ENCODE data around the gene CELSR1. TPM values are rescaled to one million over a fixed set of nuclear protein-coding genes. Genes with fewer than 3 reads are reported as not detected.

Gene CELSR1
- total and polyA plus RNA-seq, 7 donors = 0.23 to 5.0 (median 0.82) TPM

- no peaks in the 10 kb centered on the region for H3K36me3 ChIP-seq
These were observed 159.6 kb downstream of the CELSR1 start for GRCh38 chr22:46377525-46378425.

GRCh38 chr22:46376908-46377524, 160.4 kb downstream of the CELSR1 start:
- no peak overlapping the region for H3K27ac ChIP-seq
- intact Hi-C loops (cut with DNase I) = no loop called here
- no peaks in the 10 kb centered on the region for H3K36me3 ChIP-seq
- 85 to 92% methylated on average over 19 of the region's 19 CpGs for WGBS, 2 donors
- no peak for DNase-seq
- peaks cover 0 to 4% (median 0%) of the 10 kb centered on the region in 3 donors for H3K27me3 ChIP-seq
- H3K9me3 ChIP-seq = no peaks in the 10 kb centered on the region
- H3K4me3 ChIP-seq = no peak overlapping the region
- no peak for TF ChIP-seq POLR2A (IDR thresholded peaks at IDR 0.05)
- H3K4me1 ChIP-seq = no peaks in the 10 kb centered on the region

More at GRCh38 chr22:46377525-46378425, 159.6 kb downstream of the CELSR1 start:
- H3K4me1 ChIP-seq = no peaks in the 10 kb centered on the region
- peaks cover 0 to 4% (median 0%) of the 10 kb centered on the region in 3 donors for H3K27me3 ChIP-seq
- H3K9me3 ChIP-seq = no peaks in the 10 kb centered on the region
- DNase-seq = no peak
- intact Hi-C loops (cut with DNase I) = no loop called here
- no peak for TF ChIP-seq POLR2AphosphoS5 (IDR thresholded peaks at IDR 0.05)
- H3K27ac ChIP-seq = no peak overlapping the region
- no peak overlapping the region for H3K4me3 ChIP-seq
- 22 to 66% methylated on average over 27 of the region's 27 CpGs for WGBS, 2 donors

GRCh38 chr22:46376111-46376510, 161.3 kb downstream of the CELSR1 start:
- no peaks in the 10 kb centered on the region for H3K36me3 ChIP-seq
- H3K9me3 ChIP-seq = no peaks in the 10 kb centered on the region
- intact Hi-C loops (cut with DNase I) = no loop called here
- WGBS, 2 donors = 94 to 97% methylated on average over 3 of the region's 3 CpGs
- no peak overlapping the region for H3K27ac ChIP-seq
- no peaks in the 10 kb centered on the region for H3K4me1 ChIP-seq
- TF ChIP-seq EP300 (IDR thresholded peaks at IDR 0.05) = no peak
- no peak for TF ChIP-seq CTCF (IDR thresholded peaks at IDR 0.05)
- TF ChIP-seq POLR2A (IDR thresholded peaks at IDR 0.05) = no peak
- TF ChIP-seq POLR2AphosphoS5 (IDR thresholded peaks at IDR 0.05) = no peak
- H3K27me3 ChIP-seq = peaks cover 0 to 4% (median 0%) of the 10 kb centered on the region in 3 donors
- no peak overlapping the region for H3K4me3 ChIP-seq
- no peak for DNase-seq

DNA sequence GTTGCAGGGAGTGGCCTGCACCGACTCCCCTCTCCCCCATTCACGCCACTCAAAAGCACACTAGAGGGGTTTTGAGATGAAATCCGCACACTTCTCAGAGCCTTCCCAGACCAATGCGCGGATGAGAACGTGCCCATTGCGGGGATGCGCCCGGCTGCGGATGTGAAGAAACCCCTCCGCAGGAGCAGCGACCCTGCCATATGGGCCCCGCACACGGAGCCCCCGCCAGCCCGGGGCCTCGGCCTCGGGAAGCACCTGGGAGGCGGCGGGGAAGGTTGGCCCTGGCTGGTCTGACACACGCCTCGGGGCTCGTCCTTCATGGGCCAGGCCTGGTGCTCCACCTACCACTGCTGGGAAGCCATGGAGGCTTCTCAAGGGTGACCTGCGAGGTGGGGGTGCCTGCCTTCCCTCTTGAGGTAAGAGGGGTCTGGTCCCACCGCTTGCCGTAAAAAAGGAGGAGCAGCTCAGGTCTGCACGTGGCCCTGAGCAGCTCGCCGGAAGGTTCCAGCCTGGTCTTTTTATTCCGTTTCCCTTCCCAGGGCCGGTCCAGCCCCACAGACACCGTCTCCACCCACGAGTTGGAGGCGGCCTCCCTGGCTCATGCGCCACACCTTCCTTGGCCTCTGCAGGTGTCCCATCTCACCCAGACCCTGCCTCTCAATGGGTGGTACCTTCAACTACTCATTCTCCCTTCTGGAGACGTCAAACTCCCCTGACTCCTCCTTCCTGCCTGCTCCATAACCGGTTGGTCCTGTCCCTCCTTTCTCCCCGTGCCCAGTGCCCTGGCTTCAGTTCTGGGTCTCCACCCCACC, 162.6 kb downstream of the CELSR1 start:
- peaks cover 0 to 4% (median 0%) of the 10 kb centered on the region in 3 donors for H3K27me3 ChIP-seq
- no peaks in the 10 kb centered on the region for H3K36me3 ChIP-seq
- no peak overlapping the region for H3K4me3 ChIP-seq
- TF ChIP-seq EP300 (IDR thresholded peaks at IDR 0.05) = no peak
- no peak for TF ChIP-seq CTCF (IDR thresholded peaks at IDR 0.05)
- no peak for TF ChIP-seq POLR2A (IDR thresholded peaks at IDR 0.05)
- TF ChIP-seq POLR2AphosphoS5 (IDR thresholded peaks at IDR 0.05) = no peak
- DNase-seq = no peak
- no peak overlapping the region for H3K27ac ChIP-seq
- intact Hi-C loops (cut with DNase I) = no loop called here
- no peaks in the 10 kb centered on the region for H3K4me1 ChIP-seq
- no peaks in the 10 kb centered on the region for H3K9me3 ChIP-seq
- WGBS, 2 donors = 11 to 67% methylated on average over 38 of the region's 38 CpGs

DNA sequence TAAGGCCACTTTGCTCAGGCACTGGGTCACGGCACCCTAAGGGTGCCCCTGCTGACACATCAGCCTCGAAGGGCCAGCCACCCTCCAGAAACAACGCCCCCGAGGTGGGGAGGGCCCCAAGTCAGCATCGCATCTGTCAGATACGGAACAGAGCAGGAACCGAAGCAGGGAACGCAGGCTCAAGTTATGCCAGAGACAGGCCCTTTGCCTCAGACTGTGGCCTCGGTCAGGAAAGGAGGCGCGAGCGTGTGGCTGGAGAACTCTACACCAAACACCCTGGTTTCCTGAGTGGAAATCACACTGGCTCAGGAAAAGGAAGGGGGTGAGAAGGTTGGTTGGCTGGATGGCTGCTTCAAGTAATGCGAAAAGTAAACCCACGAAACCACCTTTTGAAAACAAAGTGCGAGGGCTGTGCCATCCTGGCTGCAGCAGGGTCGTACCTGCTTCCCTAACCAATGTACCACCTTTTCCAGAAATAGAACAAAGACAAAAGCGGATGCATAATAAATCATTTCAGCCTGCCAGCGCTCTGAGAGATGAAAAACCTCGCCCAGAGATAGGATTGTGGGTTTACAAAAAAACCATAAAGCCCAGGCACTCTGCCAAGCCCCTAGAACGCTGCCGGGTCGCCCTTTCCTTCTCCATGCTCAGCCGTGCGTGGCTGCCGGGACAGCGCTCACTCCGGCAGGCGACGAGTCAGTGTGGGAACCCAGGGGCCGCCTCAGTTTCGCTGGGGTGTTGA, 163.3 kb downstream of the CELSR1 start:
- peaks cover 0 to 4% (median 0%) of the 10 kb centered on the region in 3 donors for H3K27me3 ChIP-seq
- H3K4me1 ChIP-seq = no peaks in the 10 kb centered on the region
- no peak for DNase-seq
- TF ChIP-seq POLR2A (IDR thresholded peaks at IDR 0.05) (no peak), POLR2AphosphoS5 (IDR thresholded peaks at IDR 0.05) (no peak), EP300 (IDR thresholded peaks at IDR 0.05) (no peak), CTCF (IDR thresholded peaks at IDR 0.05) (no peak)
- 8 to 21% methylated on average over 31 of the region's 31 CpGs for WGBS, 2 donors
- H3K4me3 ChIP-seq = no peak overlapping the region
- intact Hi-C loops (cut with DNase I) = no loop called here
- H3K9me3 ChIP-seq = no peaks in the 10 kb centered on the region
- H3K36me3 ChIP-seq = no peaks in the 10 kb centered on the region
- H3K27ac ChIP-seq = no peak overlapping the region

All from sigmoid colon (tissue), 7 donors.